GM10248 (cell line): ENCODE data around the gene SFTPB.
A peak's percentile ranks its signal among the peaks of the same experiment; 100 is the strongest.
"Not testable (repeated sequence)": the region's sequence is repeated elsewhere in the genome, so short reads cannot be mapped to it uniquely, and the experiment has no call there.

Experiments used
- CTCF ChIA-PET: fragments of 300-600 bp; sonication (Branson Sonifier 250); formaldehyde crosslinking; extraction: SDS; loops from one replicate; lab custom pipeline; 2021; ENCODE audit warnings: antibody characterized with exemption; lab: Yijun Ruan, JAX
- POLR2A ChIA-PET: fragments of 350-650 bp; sonication (Branson Sonifier 250); formaldehyde crosslinking; extraction: SDS; loops from one replicate; lab custom pipeline; 2020; ENCODE audit warnings: antibody characterized with exemption; lab: Yijun Ruan, JAX
- DNase-seq: peaks from one replicate; pipeline ENCODE4 v3.0.0; 2012; ENCODE audit errors: extremely low spot score
- TF ChIP-seq, protein P1 (sequence below): IDR thresholded peaks from 2 replicates; pipeline ENCODE4 v1.5.1; 2012; ENCODE audit warnings: mild to moderate bottlenecking, low read depth; ENCODE audit errors: extremely low read depth, missing control alignments, control extremely low read depth

Gene SFTPB

DNA sequence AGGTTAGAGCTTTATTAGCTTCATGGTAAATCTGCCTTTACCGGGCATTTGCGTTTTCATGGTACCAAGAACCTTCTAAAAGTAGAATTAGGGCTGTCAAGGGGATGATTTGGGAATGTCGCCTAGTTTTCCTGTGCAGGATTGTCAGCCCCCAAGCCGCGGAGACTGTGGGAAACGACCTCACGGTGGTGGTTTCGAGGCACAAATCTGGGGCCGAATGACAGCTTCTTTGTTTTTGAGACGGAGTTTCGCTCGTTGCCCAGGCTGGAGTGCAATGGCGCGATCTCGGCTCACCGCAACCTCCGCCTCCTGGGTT lies 52.6 kb downstream of the SFTPB start:
- TF ChIP-seq, protein P1, sequence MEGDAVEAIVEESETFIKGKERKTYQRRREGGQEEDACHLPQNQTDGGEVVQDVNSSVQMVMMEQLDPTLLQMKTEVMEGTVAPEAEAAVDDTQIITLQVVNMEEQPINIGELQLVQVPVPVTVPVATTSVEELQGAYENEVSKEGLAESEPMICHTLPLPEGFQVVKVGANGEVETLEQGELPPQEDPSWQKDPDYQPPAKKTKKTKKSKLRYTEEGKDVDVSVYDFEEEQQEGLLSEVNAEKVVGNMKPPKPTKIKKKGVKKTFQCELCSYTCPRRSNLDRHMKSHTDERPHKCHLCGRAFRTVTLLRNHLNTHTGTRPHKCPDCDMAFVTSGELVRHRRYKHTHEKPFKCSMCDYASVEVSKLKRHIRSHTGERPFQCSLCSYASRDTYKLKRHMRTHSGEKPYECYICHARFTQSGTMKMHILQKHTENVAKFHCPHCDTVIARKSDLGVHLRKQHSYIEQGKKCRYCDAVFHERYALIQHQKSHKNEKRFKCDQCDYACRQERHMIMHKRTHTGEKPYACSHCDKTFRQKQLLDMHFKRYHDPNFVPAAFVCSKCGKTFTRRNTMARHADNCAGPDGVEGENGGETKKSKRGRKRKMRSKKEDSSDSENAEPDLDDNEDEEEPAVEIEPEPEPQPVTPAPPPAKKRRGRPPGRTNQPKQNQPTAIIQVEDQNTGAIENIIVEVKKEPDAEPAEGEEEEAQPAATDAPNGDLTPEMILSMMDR: no peak
- ChIA-PET POLR2A (interaction anchor here (0.6 kb wide), 1 partner anchor 8 kb away, joined by 5 read pairs; no protein-coding TSS in a partner anchor), CTCF (interaction anchor here (1.1 kb wide), 1 partner anchor 11 kb away, joined by 4 read pairs; no protein-coding TSS in a partner anchor)
- no peak for DNase-seq

DNA sequence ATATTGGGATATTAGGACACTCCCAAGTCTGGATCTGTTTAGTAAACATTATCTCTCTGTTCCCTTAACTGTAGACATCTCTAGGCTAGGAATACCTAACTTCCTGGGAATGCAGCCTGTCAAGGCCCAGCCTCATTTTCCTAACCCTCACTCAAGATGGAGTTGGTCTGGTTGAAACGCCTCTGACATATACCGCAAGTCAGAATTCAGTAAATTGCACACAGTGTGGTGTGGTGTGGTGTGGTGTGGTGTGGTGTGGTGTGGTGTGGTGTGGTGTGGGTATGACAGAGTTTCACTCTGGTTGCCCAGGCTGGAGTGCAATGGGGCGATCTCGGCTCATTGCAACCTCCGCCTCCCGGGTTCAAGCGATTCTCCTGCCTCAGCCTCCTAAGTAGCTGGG lies 53.2 kb downstream of the SFTPB start:
- DNase-seq, POLR2A ChIA-PET: not testable (repeated sequence)
- CTCF ChIA-PET: interaction anchor here (1.1 kb wide), 1 partner anchor 12 kb away, joined by 4 read pairs; no protein-coding TSS in a partner anchor

DNA sequence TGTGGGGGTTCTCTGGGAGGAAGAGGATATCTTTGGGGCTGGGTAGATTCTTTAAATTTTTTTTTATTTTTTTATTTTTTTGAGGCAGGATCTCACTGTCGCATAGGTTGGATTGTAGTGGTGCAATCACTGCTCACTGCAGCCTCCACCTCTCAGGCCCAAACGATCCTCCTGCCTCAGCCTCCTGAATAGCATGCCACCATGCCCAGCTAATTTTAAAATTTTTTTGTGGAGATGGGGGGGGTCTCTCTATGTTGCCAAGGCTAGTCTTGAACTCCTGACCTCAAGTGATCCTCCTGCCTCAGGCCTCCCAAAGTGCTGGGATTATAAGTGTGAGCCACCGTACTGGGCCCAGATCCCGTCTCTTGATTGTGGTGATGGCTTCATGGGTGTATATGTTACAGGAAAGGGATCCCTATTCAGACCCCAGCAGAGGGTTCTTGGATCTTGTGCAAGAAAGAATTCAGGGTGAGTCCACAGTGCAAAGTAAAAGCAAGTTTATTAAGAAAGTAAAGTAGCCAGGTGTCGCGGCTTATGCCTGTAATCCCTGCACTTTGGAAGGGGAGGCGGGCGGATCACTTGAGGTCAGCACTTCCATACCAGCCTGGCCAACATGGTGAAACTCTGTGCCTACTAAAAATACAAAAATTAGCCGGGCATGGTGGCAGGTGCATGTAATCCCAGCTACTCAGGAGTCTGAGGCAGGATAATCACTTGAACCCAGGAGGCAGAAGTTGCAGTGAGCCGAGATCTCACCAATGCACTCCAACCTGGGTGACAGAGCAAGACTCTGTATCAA lies 54.1 kb downstream of the SFTPB start:
- TF ChIP-seq, protein P1: no peak
- no peak for DNase-seq
- CTCF ChIA-PET: interaction anchor here (1.1 kb wide), 1 partner anchor 23 kb away, joined by 4 read pairs; no protein-coding TSS in a partner anchor
- POLR2A ChIA-PET: interaction anchor here (0.6 kb wide), 1 partner anchor 11 kb away, joined by 3 read pairs; the partner anchor contains the start of gene TMEM150A

DNA sequence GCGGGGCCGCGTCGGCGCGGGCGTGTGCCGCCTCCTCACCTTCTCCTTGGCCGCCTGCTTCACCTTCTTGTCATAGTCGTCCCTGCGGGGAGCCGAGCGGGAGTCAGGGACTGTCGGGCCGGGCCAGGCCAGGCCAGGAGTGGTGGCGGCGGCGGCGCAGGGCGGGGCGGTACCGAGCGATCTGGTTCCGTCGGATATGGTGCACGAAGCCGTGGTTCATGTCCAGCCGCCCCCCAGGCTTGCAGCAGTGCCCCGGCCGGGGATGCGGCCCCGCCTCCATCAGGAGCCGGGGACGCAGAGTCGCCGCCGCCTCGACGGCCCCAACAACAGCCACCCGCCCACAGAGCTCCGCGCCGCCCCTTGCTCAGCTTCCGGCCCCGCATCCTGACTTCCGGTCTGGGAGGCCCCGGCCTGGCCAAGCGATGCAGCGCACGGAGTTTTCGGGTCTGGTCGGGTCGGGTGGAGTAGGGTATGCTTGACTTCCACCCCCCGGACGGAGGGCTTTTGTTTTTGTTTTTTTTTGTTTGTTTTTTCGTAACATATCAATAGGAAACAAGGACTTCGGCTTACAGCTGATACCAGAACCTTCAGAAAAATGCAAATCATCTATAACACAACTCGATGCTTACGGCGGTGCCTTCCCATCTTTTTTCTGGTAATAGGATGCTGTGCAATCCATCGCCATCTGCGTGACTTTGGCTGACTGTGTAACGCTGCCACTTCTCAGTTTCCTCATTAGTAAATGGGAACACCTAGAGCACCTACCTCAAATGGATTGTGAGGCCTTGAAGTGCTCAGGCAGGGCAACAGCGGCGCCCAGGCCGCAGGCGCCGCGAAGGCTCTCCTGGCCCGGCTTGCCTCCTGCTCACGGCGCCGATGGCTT lies 56.1 kb downstream of the SFTPB start, which contains the start of gene C2orf68:
Gene C2orf68, minus strand, starts transcription at position 362 of the 883 bp plus-strand sequence. Its CDS starts 82 bp downstream, at position 280.
- ChIA-PET POLR2A (interaction anchor here (0.9 to 1.2 kb wide), 5 partner anchors 12 to 258 kb away, joined by 4 to 6 read pairs (median 4); partner anchors contain the start of genes ELMOD3, RETSAT and RNF181), CTCF (interaction anchor here (1.0 to 1.3 kb wide), 4 partner anchors 9 to 202 kb away, joined by 3 to 5 read pairs (median 4); partner anchors contain the start of gene TMEM150A)
- TF ChIP-seq, protein P1: no peak
- DNase-seq: peak; percentile 95

DNA sequence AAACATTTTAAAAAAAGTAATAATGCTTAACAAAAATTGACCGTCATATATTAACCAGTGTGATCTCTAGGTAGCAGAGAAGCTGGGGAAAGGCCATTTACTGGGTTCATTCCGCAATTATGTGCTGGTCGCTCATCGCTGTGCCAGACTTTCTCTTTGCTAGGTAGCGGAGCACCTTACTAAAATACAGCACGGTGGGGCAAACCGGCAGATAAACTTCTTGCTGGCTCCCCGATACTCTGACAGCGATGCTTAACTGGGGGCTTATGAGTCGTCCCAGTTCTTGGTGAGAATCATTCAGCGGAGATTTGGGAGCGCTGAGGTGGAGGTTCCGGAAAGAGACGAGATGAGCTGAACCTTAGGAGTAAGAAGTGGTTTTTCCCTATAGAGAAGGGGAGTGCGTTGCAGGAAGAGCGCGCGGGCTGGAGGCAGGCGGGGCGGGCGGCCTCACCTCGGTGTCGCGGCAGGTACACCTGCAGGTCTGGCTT lies 56.7 kb downstream of the SFTPB start:
- POLR2A ChIA-PET: interaction anchor here (0.9 to 1.2 kb wide), 5 partner anchors 11 to 257 kb away, joined by 4 to 6 read pairs (median 4); partner anchors contain the start of genes ELMOD3, RETSAT and RNF181
- TF ChIP-seq, protein P1: no peak
- no peak for DNase-seq
- CTCF ChIA-PET: interaction anchor here (1.0 to 1.3 kb wide), 6 partner anchors 9 to 203 kb away, joined by 3 to 5 read pairs (median 3); partner anchors contain the start of gene TMEM150A
